CD4-positive, alpha-beta memory T cell (primary cell): ENCODE results near the gene RGL4. TPM values are rescaled to one million over a fixed set of nuclear protein-coding genes. Genes with fewer than 3 reads are reported as not detected.
A peak's percentile ranks its signal among the peaks of the same experiment; 100 is the strongest.

Experiments
- CTCF ChIA-PET: fragments of 350-600 bp; sonication (Branson Sonifier 250); formaldehyde crosslinking; loops from one replicate; lab custom pipeline; 2021; ENCODE audit warnings: inconsistent platforms; ENCODE audit not compliant: partially characterized antibody; lab: Charles Lee
- POLR2A ChIA-PET: fragments of 350-600 bp; sonication (Branson Sonifier 250); formaldehyde crosslinking; loops from one replicate; lab custom pipeline; 2021; ENCODE audit not compliant: partially characterized antibody; lab: Charles Lee
- DNase-seq, 5 donors: peaks; one replicate each; pipeline versions ENCODE4 v3.0.0 to v3.0.0-alpha.2; 2020 to 2022; ENCODE audit warnings: mixed read lengths in 1 of 5
- H3K27ac ChIP-seq: one replicate; pipeline ENCODE4 v1.7.0; 2013; ENCODE audit warnings: low read depth, low read length
- H3K27me3 ChIP-seq: 2 replicates; pipeline ENCODE4 v1.7.0; 2013; ENCODE audit warnings: mild to moderate bottlenecking, low read length, moderate library complexity; ENCODE audit not compliant: insufficient read depth
- H3K36me3 ChIP-seq: 2 replicates; pipeline ENCODE4 v1.7.0; 2013; ENCODE audit warnings: mild to moderate bottlenecking, low read length, moderate library complexity; ENCODE audit not compliant: insufficient read depth
- H3K4me1 ChIP-seq: 2 replicates; pipeline ENCODE4 v1.7.0; 2013; ENCODE audit warnings: mild to moderate bottlenecking, low read length, moderate library complexity; ENCODE audit not compliant: insufficient read depth
- H3K4me3 ChIP-seq, 2 donors: one replicate each; pipeline ENCODE4 v1.7.0; 2013; ENCODE audit warnings: low read length in 2 of 2, mild to moderate bottlenecking in 1 of 2
- H3K9me3 ChIP-seq, 2 donors: one replicate each; pipeline ENCODE4 v1.7.0; 2013; ENCODE audit warnings: low read length in 2 of 2, control low read depth in 1 of 2; ENCODE audit not compliant: control insufficient read depth in 1 of 2
- H3K27ac Mint-ChIP-seq, 7 donors: one replicate each; pipeline ENCODE4 v1.8.0; 2020 to 2021; ENCODE audit warnings: mixed read lengths in 7 of 7, mild to moderate bottlenecking in 6 of 7, inconsistent platforms in 3 of 7, moderate library complexity in 3 of 7
- H3K27me3 Mint-ChIP-seq, 2 donors: one replicate each; pipeline ENCODE4 v1.8.0; 2020 to 2021; ENCODE audit warnings: mixed read lengths in 2 of 2
- H3K36me3 Mint-ChIP-seq, 2 donors: one replicate each; pipeline ENCODE4 v1.8.0; 2020 to 2021; ENCODE audit warnings: mixed read lengths in 2 of 2, inconsistent platforms in 1 of 2, mild to moderate bottlenecking in 1 of 2
- H3K4me1 Mint-ChIP-seq, 4 donors: one replicate each; pipeline ENCODE4 v1.8.0; 2020 to 2021; ENCODE audit warnings: mixed read lengths in 4 of 4, mild to moderate bottlenecking in 1 of 4
- H3K4me3 Mint-ChIP-seq, 8 donors: one replicate each; pipeline ENCODE4 v1.8.0; 2020 to 2021; ENCODE audit warnings: mixed read lengths in 8 of 8, mild to moderate bottlenecking in 7 of 8, moderate library complexity in 6 of 8, inconsistent platforms in 3 of 8
- H3K9me3 Mint-ChIP-seq, 8 donors: one replicate each; pipeline ENCODE4 v1.8.0; 2020 to 2021; ENCODE audit warnings: mixed read lengths in 8 of 8, mild to moderate bottlenecking in 5 of 8, inconsistent platforms in 3 of 8, moderate library complexity in 1 of 8
- intact Hi-C: fragments of 100-400 bp; cut with micrococcal nuclease; formaldehyde crosslinking; loops from one replicate; pipeline ENCODE4 v1.15.1; 2023
- polyA plus RNA-seq, 2 donors: library from polyadenylated mRNA; unstranded; fragments of 300-500 nt; fragmentation: Illumina TruSeq; gene quantifications; one replicate each; pipeline ENCODE4 v1.2.3, GENCODE V29; 2021
- total RNA-seq, 2 experiments: library from RNA; stranded (reverse); gene quantifications; one replicate each; pipeline ENCODE4 v1.2.3, GENCODE V29; 2021

The RGL4 gene
- total and polyA plus RNA-seq, 4 experiments from 2014 or later, result 7.2 to 64.9 (median 34.1) TPM

DNA sequence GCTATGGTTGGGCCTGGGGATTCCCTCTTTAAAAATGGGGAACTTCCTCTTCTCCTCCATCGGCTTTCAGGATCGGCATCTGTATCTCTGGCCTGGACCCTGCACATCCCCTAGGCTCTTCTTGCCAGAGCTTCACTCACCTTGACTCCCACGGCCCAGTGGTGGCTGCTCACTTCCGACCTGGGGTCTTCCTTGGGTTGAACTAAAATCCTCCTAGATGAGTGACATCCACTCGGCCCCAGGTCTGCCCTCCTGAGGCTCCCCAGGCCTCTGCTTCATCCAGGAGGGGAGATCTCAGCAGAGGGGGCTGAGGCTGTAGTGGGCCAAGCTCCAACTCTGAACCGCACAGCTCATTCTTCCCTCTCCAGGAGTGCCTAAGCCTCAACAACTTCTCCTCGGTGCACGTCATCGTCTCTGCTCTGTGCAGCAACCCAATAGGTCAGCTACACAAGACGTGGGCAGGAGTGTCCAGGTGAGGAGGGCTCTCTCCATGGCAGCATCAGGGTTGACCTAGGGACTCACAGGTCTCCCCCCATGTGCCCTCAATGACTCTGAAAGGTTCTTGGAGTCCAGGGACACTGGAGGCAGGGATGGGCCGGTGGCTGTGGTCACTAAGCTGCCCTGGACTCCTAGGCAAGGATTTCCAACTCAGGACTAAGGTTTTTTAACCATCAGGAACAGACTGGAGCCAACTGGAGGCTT lies 3.3 kb downstream of the RGL4 start:
- CTCF ChIA-PET, result interaction anchor here (1.1 to 1.3 kb wide), 2 partner anchors 10 to 103 kb away, joined by 3 read pairs; no protein-coding TSS in a partner anchor
- POLR2A ChIA-PET, result interaction anchor here (0.7 to 4.6 kb wide), 4 partner anchors 11 to 155 kb away, joined by 3 to 76 read pairs (median 3); no protein-coding TSS in a partner anchor
- peak overlapping the region; percentile 98 to 100 (median 100) for H3K27ac Mint-ChIP-seq
- peaks cover 44% of the 10 kb centered on the region in 2 donors for H3K36me3 Mint-ChIP-seq
- Histone ChIP-seq H3K36me3 (peaks cover 33% of the 10 kb centered on the region), H3K27ac (peak overlapping the region; percentile 82), H3K4me3 (no peak overlapping the region), H3K9me3 (no peaks in the 10 kb centered on the region), H3K27me3 (no peaks in the 10 kb centered on the region), H3K4me1 (peaks cover 43% of the 10 kb centered on the region)
- intact Hi-C loops, result loop anchor here (10.0 kb wide), 1 partner anchor 141 kb away; the partner anchor contains the start of gene DERL3
- no peak for DNase-seq
- no peaks in the 10 kb centered on the region for H3K27me3 Mint-ChIP-seq
- H3K4me3 Mint-ChIP-seq, result no peak overlapping the region
- peaks cover 21 to 54% (median 37%) of the 10 kb centered on the region in 4 donors for H3K4me1 Mint-ChIP-seq
- H3K9me3 Mint-ChIP-seq, result no peaks in the 10 kb centered on the region

DNA sequence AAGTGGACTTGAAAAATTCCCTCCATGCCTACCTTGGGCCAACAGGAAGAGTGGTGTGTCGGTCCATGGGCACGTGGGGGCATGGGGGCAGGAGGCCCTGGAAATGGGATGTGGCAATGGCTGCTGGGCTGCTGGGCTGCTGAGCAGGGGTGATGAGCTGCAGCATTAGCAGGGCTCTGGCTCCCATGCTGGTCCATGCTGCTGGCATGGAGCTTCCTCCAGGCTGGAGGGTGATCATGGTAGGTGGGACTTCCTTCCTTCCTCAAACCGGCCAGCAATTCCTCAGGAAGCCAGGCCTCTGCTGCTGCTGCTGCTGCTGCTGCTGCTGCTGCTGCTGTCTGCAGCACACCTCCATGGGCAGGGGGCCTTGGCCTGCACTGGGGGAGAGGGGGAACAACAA lies 4.3 kb downstream of the RGL4 start:
- H3K27me3 ChIP-seq, result no peaks in the 10 kb centered on the region
- Mint-ChIP-seq H3K4me1 (peaks cover 22 to 54% (median 38%) of the 10 kb centered on the region in 4 donors), H3K36me3 (peaks cover 50 to 53% of the 10 kb centered on the region in 2 donors), H3K4me3 (peak overlapping the region in 7 of 8 donors; percentile 10 to 99 (median 31)), H3K27me3 (no peaks in the 10 kb centered on the region), H3K27ac (peak overlapping the region; percentile 98 to 100 (median 100)), H3K9me3 (peaks cover 0 to 1% (median 0%) of the 10 kb centered on the region in 8 donors)
- H3K9me3 ChIP-seq, result no peaks in the 10 kb centered on the region
- DNase-seq, result no peak
- ChIA-PET POLR2A (interaction anchor here (0.9 to 4.6 kb wide), 6 partner anchors 9 to 199 kb away, joined by 3 to 76 read pairs (median 15); partner anchors contain the start of genes MIF and ZNF70), CTCF (interaction anchor here (2.0 kb wide), 1 partner anchor 22 kb away, joined by 8 read pairs; no protein-coding TSS in a partner anchor)
- peak overlapping the region in 1 of 2 donors; percentile 37 for H3K4me3 ChIP-seq
- intact Hi-C loops, result loop anchor here (5.0 to 10.0 kb wide), 2 partner anchors 72 to 140 kb away; partner anchors contain the start of genes CHCHD10 and DERL3
- peaks cover 43% of the 10 kb centered on the region for H3K4me1 ChIP-seq
- H3K36me3 ChIP-seq, result peaks cover 31% of the 10 kb centered on the region
- H3K27ac ChIP-seq, result peak overlapping the region; percentile 82

DNA sequence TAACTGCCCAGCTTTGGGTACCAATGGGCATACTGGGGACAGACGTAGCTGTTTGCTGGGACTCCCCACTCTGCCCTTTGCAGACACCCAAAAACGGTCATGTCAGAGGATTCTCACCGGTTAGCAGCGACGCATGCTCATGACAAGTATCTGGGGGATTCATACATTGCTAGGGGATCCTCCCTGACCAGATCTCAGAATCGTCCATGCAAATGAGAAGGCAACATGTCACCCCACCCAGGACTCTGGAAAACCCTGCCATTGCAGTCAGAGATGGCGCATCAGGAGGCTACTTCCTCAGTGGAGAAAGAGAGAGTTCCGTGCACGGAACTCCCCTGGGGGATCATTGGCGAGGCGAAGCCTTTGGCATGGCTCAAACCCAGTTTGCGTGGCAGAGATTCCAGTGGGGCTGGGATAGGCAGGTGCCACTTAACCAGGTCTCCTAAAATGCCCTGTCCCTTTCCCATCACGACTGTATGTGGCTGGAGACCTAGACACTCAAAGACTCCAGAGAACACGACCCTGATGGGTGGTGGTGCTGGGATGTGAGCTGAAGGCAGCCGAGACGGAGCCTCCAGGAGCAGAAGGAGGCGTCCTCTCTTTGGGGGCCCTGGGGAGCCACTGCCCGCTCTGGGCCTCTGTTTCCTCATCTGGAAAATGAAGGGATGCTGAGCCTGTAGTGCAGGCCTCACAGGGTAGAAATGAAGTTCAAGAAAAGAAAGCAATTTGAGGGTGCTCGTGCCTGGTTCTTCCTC lies 4.9 kb downstream of the RGL4 start:
- ChIA-PET POLR2A (interaction anchor here (0.8 to 4.6 kb wide), 19 partner anchors 9 to 458 kb away, joined by 3 to 76 read pairs (median 4); partner anchors contain the start of genes CHCHD10, MIF, SLC2A11 and SMARCB1), CTCF (interaction anchor here (0.9 to 2.0 kb wide), 2 partner anchors 21 to 41 kb away, joined by 3 to 8 read pairs; no protein-coding TSS in a partner anchor)
- Mint-ChIP-seq H3K9me3 (peaks cover 0 to 3% (median 0%) of the 10 kb centered on the region in 8 donors), H3K4me1 (peaks cover 26 to 56% (median 42%) of the 10 kb centered on the region in 4 donors), H3K27me3 (no peaks in the 10 kb centered on the region), H3K36me3 (peaks cover 50 to 53% of the 10 kb centered on the region in 2 donors), H3K27ac (peak overlapping the region; percentile 98 to 100 (median 100)), H3K4me3 (peak overlapping the region; percentile 92 to 99 (median 97))
- Histone ChIP-seq H3K4me1 (peaks cover 43% of the 10 kb centered on the region), H3K27me3 (no peaks in the 10 kb centered on the region), H3K9me3 (no peaks in the 10 kb centered on the region), H3K27ac (peak overlapping the region; percentile 82), H3K4me3 (peak overlapping the region; percentile 12 to 37), H3K36me3 (peaks cover 37% of the 10 kb centered on the region)
- intact Hi-C loops, result loop anchor here (1.0 to 10.0 kb wide), 4 partner anchors 21 to 139 kb away; partner anchors contain the start of genes CHCHD10, DERL3 and ZNF70
- no peak for DNase-seq

DNA sequence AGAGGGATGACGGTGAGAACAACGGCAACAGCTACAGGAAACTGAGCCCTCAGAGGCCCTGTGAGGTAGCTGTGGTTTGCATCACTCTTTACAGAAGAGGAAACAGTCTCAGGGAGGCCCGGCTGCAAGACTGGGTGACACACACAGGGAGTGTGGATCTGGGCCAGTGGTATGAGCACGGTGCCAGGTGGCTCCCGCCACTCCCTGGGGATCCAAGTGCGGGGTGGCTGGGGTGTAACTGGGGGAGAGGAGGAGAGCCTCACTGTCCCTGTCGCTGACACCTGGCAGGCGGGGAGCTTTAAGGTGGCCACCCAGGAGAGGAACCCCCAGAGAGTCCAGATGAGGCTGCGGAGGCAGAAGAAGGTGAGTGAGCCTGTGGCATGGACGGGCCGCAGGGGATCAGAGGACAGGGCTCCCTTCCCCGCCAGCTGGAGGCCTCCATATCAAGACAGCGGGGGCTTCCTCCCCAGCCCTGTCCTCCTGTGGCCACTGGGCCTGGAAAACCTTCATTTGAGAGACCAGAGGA lies 5.6 kb downstream of the RGL4 start:
- ChIA-PET CTCF (interaction anchor here (0.9 to 2.0 kb wide), 2 partner anchors 21 to 41 kb away, joined by 3 to 8 read pairs; no protein-coding TSS in a partner anchor), POLR2A (interaction anchor here (0.8 to 4.6 kb wide), 19 partner anchors 8 to 458 kb away, joined by 3 to 76 read pairs (median 4); partner anchors contain the start of genes CHCHD10, MIF, SLC2A11 and SMARCB1)
- Mint-ChIP-seq H3K9me3 (peaks cover 0 to 3% (median 0%) of the 10 kb centered on the region in 8 donors), H3K36me3 (peaks cover 50 to 55% of the 10 kb centered on the region in 2 donors), H3K4me1 (peaks cover 27 to 61% (median 44%) of the 10 kb centered on the region in 4 donors), H3K27me3 (no peaks in the 10 kb centered on the region), H3K27ac (peak overlapping the region; percentile 98 to 100 (median 100)), H3K4me3 (peak overlapping the region; percentile 92 to 99 (median 97))
- Histone ChIP-seq H3K36me3 (peaks cover 43% of the 10 kb centered on the region), H3K9me3 (no peaks in the 10 kb centered on the region), H3K4me1 (peaks cover 43% of the 10 kb centered on the region), H3K27ac (peak overlapping the region; percentile 82), H3K4me3 (peak overlapping the region; percentile 58 to 93), H3K27me3 (no peaks in the 10 kb centered on the region)
- DNase-seq, result peak; percentile 82 to 90 (median 86)
- intact Hi-C loops, result loop anchor here (1.0 to 10.0 kb wide), 4 partner anchors 20 to 138 kb away; partner anchors contain the start of genes CHCHD10, DERL3 and ZNF70

DNA sequence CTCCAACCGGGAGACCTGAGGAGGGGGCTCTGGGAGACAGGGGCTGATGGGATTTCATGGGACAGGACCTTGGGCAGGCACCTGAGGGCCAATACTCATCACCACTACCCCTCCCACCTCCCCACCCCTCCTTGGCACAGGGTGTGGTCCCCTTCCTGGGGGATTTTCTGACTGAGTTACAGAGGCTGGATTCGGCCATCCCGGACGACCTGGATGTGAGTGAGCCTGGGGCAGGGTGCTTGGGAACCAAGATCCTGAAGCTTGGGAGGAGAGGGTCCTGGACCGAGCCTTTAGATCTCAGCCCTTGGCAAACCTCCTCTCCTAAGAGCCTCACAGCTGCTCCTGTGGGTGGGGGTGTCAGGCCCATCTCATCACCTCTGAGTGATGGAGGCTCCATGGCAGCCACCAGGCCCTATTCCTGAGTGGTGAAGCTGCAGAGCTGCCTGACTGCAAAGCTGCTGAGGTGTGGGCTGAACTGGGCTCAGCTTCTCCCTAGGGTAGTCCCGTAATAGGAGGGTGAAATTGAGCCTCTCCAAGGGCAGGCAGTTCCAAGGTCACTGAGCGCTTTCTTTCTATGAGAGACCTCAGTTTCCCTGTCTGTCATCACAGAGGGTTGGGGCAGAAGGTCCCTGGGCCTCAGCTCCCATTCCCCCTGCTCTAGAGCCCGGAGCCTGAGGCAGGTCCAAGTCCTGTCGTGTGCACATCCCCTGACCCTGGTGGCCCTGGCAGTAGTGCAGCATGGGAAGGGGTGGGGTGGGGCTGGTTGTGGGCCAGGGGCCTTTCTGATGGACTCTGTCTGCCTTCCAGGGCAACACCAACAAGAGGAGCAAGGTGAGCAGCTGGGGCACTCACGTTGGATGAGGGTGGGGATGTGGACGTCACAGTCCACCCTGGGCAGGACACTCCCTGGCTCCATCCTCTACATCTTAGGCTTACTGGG lies 6.5 kb downstream of the RGL4 start:
- peaks cover 52% of the 10 kb centered on the region for H3K36me3 ChIP-seq
- DNase-seq, result no peak

More for the DNA sequence above, 6.5 kb downstream of the RGL4 start:
- Mint-ChIP-seq H3K36me3 (peaks cover 56 to 62% of the 10 kb centered on the region in 2 donors), H3K27ac (peak overlapping the region; percentile 98 to 100 (median 100)), H3K4me3 (peak overlapping the region; percentile 92 to 99 (median 97)), H3K4me1 (peaks cover 32 to 70% (median 52%) of the 10 kb centered on the region in 4 donors), H3K9me3 (peaks cover 0 to 3% (median 0%) of the 10 kb centered on the region in 8 donors), H3K27me3 (no peaks in the 10 kb centered on the region)
- H3K9me3 ChIP-seq, result no peaks in the 10 kb centered on the region
- H3K27me3 ChIP-seq, result no peaks in the 10 kb centered on the region
- ChIA-PET CTCF (interaction anchor here (2.0 kb wide), 1 partner anchor 20 kb away, joined by 8 read pairs; no protein-coding TSS in a partner anchor), POLR2A (interaction anchor here (0.8 to 4.6 kb wide), 16 partner anchors 9 to 313 kb away, joined by 3 to 76 read pairs (median 6); partner anchors contain the start of genes CHCHD10, MIF, SLC2A11 and ZNF70)
- peak overlapping the region; percentile 82 for H3K27ac ChIP-seq
- peak overlapping the region; percentile 58 to 93 for H3K4me3 ChIP-seq
- peaks cover 43% of the 10 kb centered on the region for H3K4me1 ChIP-seq
- intact Hi-C loops, result loop anchor here (2.0 to 10.0 kb wide), 3 partner anchors 20 to 138 kb away; partner anchors contain the start of genes CHCHD10 and DERL3
